HG02571 (cell line): ENCODE measurements around the gene BPTF.
A peak's percentile ranks its signal among the peaks of the same experiment; 100 is the strongest.
"Not testable (repeated sequence)": the region's sequence is repeated elsewhere in the genome, so short reads cannot be mapped to it uniquely, and the experiment has no call there.

Experiments used
- ATAC-seq: cut with Tn5 transposase; IDR thresholded peaks from one replicate; pipeline ENCODE4 v1.9.1; 2021; ENCODE audit warnings: mild to moderate bottlenecking, moderate library complexity; ENCODE audit not compliant: unreplicated experiment

Gene BPTF

GRCh38 chr17:67824735-67825626, at the start of gene BPTF:
BPTF (plus strand) TSS chr17:67825503; CDS start chr17:67825725, 222 bp downstream.
- ATAC-seq = peak; percentile 83

GRCh38 chr17:67779098-67779672, 46.1 kb upstream of the BPTF start:
- ATAC-seq = no peak

- ATAC-seq = no peak
Measured at GRCh38 chr17:67784364-67785121, 40.8 kb upstream of the BPTF start.

- no peak for ATAC-seq
Measured at GRCh38 chr17:67785122-67785477, 40.2 kb upstream of the BPTF start.

- no peak for ATAC-seq
Measured at GRCh38 chr17:67785504-67785903, 39.8 kb upstream of the BPTF start.

- ATAC-seq = peak; percentile 80
Measured at GRCh38 chr17:67800495-67800928, 24.8 kb upstream of the BPTF start.

- ATAC-seq = no peak
Measured at GRCh38 chr17:67801626-67802175, 23.6 kb upstream of the BPTF start.

GRCh38 chr17:67810464-67810863, 14.8 kb upstream of the BPTF start:
- no peak for ATAC-seq

- ATAC-seq = not testable (repeated sequence)
Measured at GRCh38 chr17:67812380-67812779, 12.9 kb upstream of the BPTF start.

GRCh38 chr17:67813803-67814180, 11.5 kb upstream of the BPTF start:
- ATAC-seq = no peak

GRCh38 chr17:67818110-67819002, 6.9 kb upstream of the BPTF start:
- ATAC-seq = peak; percentile 43

GRCh38 chr17:67819722-67820121, 5.6 kb upstream of the BPTF start:
- no peak for ATAC-seq

GRCh38 chr17:67821871-67822367, 3.4 kb upstream of the BPTF start:
- no peak for ATAC-seq

GRCh38 chr17:67825627-67826601, 611 bp downstream of the BPTF start:
- ATAC-seq = peak; percentile 40

GRCh38 chr17:67829331-67829730, 4.0 kb downstream of the BPTF start:
- no peak for ATAC-seq

- no peak for ATAC-seq
Measured at GRCh38 chr17:67830440-67830839, 5.1 kb downstream of the BPTF start.

GRCh38 chr17:67831268-67831667, 6.0 kb downstream of the BPTF start:
- no peak for ATAC-seq

- ATAC-seq = no peak
Measured at GRCh38 chr17:67833134-67833533, 7.8 kb downstream of the BPTF start.
